Tibial artery (tissue), 4 donors: Measurements from ENCODE around the gene CERS6.

Experiments
- DNase-seq, 2 donors: peaks; one replicate each; pipeline ENCODE4 v3.0.0-alpha.2; 2019
- H3K27ac ChIP-seq, 2 donors: fragments of 200-600 bp; sonication (generic) in 1 of 2; 1 replicate in 1 of 2; 2 replicates in 1 of 2; pipeline ENCODE4 v1.5.1; 2018 to 2019; ENCODE audit warnings: mild to moderate bottlenecking in 1 of 2
- H3K27me3 ChIP-seq, 2 donors: fragments of 200-600 bp; sonication (generic) in 1 of 2; one replicate each; pipeline versions ENCODE4 v1.5.1 to v1.6.0; 2016 to 2019
- H3K36me3 ChIP-seq, 3 donors: fragments of 200-600 bp; sonication (generic) in 2 of 3; one replicate each; pipeline ENCODE4 v1.5.1; 2016 to 2019; ENCODE audit warnings: mild to moderate bottlenecking in 2 of 3
- H3K4me1 ChIP-seq, 4 donors: fragments of 200-600 bp; sonication (generic) in 2 of 4; 1 replicate in 3 of 4; 2 replicates in 1 of 4; pipeline ENCODE4 v1.5.1; 2016 to 2019
- H3K4me3 ChIP-seq, 2 donors: fragments of 200-600 bp; sonication (generic) in 1 of 2; 1 replicate in 1 of 2; 2 replicates in 1 of 2; pipeline ENCODE4 v1.5.1; 2018 to 2019; ENCODE audit warnings: mild to moderate bottlenecking in 2 of 2
- H3K9me3 ChIP-seq, 3 donors: fragments of 200-600 bp; sonication (generic) in 1 of 3; one replicate each; pipeline ENCODE4 v1.5.1; 2016 to 2019
- intact Hi-C: fragments of 100-400 bp; cut with DNase I; formaldehyde crosslinking; loops from one replicate; pipeline ENCODE4 v1.15.0; 2023; ENCODE audit warnings: low total_unique reads
- TF ChIP-seq, protein P1 (sequence below), 2 experiments: fragments of 200-600 bp in 1 of 2; fragments of 450-650 bp in 1 of 2; IDR thresholded peaks; one replicate each; pipeline ENCODE4 v1.5.1; 2017 to 2019; ENCODE audit warnings: antibody characterized with exemption in 2 of 2, mild to moderate bottlenecking in 1 of 2, moderate library complexity in 1 of 2

CERS6 gene

GRCh38 chr2:168643979-168644378 is 187.9 kb downstream of the CERS6 start:
- TF ChIP-seq, protein P1, sequence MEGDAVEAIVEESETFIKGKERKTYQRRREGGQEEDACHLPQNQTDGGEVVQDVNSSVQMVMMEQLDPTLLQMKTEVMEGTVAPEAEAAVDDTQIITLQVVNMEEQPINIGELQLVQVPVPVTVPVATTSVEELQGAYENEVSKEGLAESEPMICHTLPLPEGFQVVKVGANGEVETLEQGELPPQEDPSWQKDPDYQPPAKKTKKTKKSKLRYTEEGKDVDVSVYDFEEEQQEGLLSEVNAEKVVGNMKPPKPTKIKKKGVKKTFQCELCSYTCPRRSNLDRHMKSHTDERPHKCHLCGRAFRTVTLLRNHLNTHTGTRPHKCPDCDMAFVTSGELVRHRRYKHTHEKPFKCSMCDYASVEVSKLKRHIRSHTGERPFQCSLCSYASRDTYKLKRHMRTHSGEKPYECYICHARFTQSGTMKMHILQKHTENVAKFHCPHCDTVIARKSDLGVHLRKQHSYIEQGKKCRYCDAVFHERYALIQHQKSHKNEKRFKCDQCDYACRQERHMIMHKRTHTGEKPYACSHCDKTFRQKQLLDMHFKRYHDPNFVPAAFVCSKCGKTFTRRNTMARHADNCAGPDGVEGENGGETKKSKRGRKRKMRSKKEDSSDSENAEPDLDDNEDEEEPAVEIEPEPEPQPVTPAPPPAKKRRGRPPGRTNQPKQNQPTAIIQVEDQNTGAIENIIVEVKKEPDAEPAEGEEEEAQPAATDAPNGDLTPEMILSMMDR (IDR thresholded peaks at IDR 0.05) = no peak
- H3K36me3 ChIP-seq = no peaks in the 10 kb centered on the region
- H3K4me1 ChIP-seq = peaks cover 0 to 39% (median 9%) of the 10 kb centered on the region in 4 donors
- H3K27ac ChIP-seq = no peak overlapping the region
- intact Hi-C loops = no loop called here
- no peaks in the 10 kb centered on the region for H3K27me3 ChIP-seq
- H3K9me3 ChIP-seq = no peaks in the 10 kb centered on the region
- DNase-seq = no peak
- no peak overlapping the region for H3K4me3 ChIP-seq

DNA sequence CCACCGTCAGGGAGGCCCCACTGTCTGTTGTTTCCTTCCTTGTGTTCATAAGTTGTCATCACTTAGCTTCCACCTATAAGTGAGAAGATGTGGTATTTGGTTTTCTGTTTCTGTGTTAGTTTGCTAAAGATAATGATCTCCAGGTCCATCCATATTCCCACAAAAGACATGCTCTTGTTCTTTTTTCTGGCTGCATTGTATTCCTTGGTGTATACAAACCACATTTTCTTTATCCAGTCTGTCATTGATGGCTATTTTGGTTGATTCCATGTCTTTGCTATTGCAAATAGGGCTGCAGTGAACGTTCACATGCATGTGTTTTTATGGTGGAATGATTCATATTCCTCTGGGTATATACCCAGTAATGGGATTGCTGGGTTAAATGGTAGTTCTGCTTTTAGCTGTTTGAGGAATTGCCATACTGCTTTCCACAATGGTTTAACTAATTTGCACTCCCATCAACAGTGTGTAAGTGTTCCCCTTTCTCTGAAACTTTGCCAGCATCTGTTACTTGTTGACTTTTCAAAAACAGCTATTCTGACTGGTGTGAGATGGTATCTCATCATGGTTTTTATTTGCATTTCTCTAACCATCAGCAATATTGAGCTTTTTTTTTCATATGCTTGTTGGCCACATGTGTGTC is 189.7 kb downstream of the CERS6 start:
- H3K9me3 ChIP-seq = no peaks in the 10 kb centered on the region
- no peaks in the 10 kb centered on the region for H3K27me3 ChIP-seq
- no peak for DNase-seq
- no peak overlapping the region for H3K4me3 ChIP-seq
- H3K27ac ChIP-seq = no peak overlapping the region
- TF ChIP-seq, protein P1 (IDR thresholded peaks at IDR 0.05) = no peak
- H3K4me1 ChIP-seq = peaks cover 0 to 38% (median 6%) of the 10 kb centered on the region in 4 donors
- intact Hi-C loops = no loop called here
- no peaks in the 10 kb centered on the region for H3K36me3 ChIP-seq

DNA sequence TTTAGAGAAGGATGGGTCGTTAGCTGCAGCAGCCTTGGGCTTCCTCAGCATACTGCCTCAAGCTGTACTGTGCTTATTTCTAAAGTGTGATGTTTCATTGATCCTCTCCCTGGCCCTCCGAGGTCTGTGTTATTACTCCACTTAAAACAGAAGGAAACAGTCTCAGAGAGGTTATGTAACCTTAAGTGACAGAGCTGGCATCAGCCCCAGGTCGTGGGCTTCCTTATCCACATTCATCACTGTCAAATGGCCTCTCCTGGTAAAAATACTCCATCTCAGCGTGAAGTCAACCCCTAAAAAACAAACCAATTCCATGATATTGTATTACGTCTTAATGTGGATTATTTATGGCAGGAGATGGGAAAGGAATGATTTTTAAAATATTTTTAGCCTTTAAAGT is 193.0 kb downstream of the CERS6 start:
- Histone ChIP-seq H3K27ac (peak overlapping the region; percentile 52 to 57), H3K9me3 (no peaks in the 10 kb centered on the region), H3K36me3 (no peaks in the 10 kb centered on the region), H3K4me3 (no peak overlapping the region), H3K4me1 (peaks cover 0 to 30% (median 9%) of the 10 kb centered on the region in 4 donors), H3K27me3 (no peaks in the 10 kb centered on the region)
- TF ChIP-seq, protein P1 (IDR thresholded peaks at IDR 0.05) = no peak
- DNase-seq = no peak
- intact Hi-C loops = no loop called here

DNA sequence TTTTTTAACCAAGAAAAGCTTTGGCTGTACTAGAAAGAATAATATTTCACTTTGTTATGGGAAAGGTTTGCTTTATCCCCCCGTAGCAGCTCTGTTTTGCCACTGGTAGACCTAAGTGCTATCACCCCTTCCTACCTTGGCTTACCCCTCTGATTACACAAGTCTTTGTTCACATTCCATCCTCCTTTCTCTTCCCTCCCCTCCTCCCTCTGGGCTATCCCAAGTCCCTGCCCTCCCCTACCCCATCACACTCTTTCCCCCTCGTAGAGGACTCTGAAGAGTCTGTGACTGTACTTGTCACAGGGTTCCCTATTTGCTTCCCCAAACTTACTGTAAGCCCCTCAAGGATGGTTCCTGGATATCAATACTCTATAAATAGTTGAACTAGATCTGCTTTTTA is 193.5 kb downstream of the CERS6 start:
- Histone ChIP-seq H3K4me3 (no peak overlapping the region), H3K4me1 (peaks cover 0 to 25% (median 12%) of the 10 kb centered on the region in 4 donors), H3K27me3 (no peaks in the 10 kb centered on the region), H3K27ac (peak overlapping the region; percentile 52 to 57), H3K36me3 (no peaks in the 10 kb centered on the region), H3K9me3 (no peaks in the 10 kb centered on the region)
- TF ChIP-seq, protein P1 (IDR thresholded peaks at IDR 0.05) = no peak
- intact Hi-C loops = no loop called here
- DNase-seq = no peak

- no peaks in the 10 kb centered on the region for H3K36me3 ChIP-seq
- H3K4me3 ChIP-seq = no peak overlapping the region
- peaks cover 0 to 24% (median 12%) of the 10 kb centered on the region in 4 donors for H3K4me1 ChIP-seq
- H3K27me3 ChIP-seq = no peaks in the 10 kb centered on the region
- TF ChIP-seq, protein P1 (IDR thresholded peaks at IDR 0.05) = no peak
- no peak for DNase-seq
- intact Hi-C loops = no loop called here
- H3K27ac ChIP-seq = peak overlapping the region; percentile 52 to 57
- H3K9me3 ChIP-seq = no peaks in the 10 kb centered on the region
Observed at GRCh38 chr2:168650139-168650538, 194.1 kb downstream of the CERS6 start.
